HCT116 (cell line): ENCODE results near the gene WSCD2. TPM values are rescaled to one million over a fixed set of nuclear protein-coding genes. Genes with fewer than 3 reads are reported as not detected.

Experiments used
- ATAC-seq: fragments of 200-7000 bp; cut with Tn5 transposase; 2 replicates; pipeline ENCODE4 v1.9.1; 2020; ENCODE audit warnings: mild to moderate bottlenecking, moderate library complexity
- BruUV-seq: library from RNA; stranded (reverse); fragments of 400-500 nt; replicated peaks from 2 replicates; lab custom pipeline; 2021; lab: Mats Ljungman, UMichigan
- CTCF ChIA-PET: fragments of 300-600 bp; sonication (Branson Sonifier 250); formaldehyde crosslinking; loops from one replicate; lab custom pipeline; 2021; ENCODE audit warnings: antibody characterized with exemption; lab: Charles Lee
- POLR2A ChIA-PET: fragments of 300-600, 350-600 bp; sonication (Branson Sonifier 250); formaldehyde crosslinking; loops from one replicate; lab custom pipeline; 2021; ENCODE audit warnings: antibody characterized with exemption; lab: Charles Lee
- RAD21 ChIA-PET, 2 experiments: fragments of 300-600 bp; sonication (Branson Sonifier 250); formaldehyde crosslinking; loops; one replicate each; lab custom pipeline; 2023; ENCODE audit warnings: low total read pairs in 2 of 2; ENCODE audit not compliant: uncharacterized antibody in 2 of 2, unreplicated experiment in 2 of 2, low non-redundant PET in 1 of 2; lab: Charles Lee
- DNase-seq: peaks from one replicate; pipeline ENCODE4 v3.0.0-alpha.2; 2010; ENCODE audit warnings: low read depth, low spot score
- H2AFZ ChIP-seq: fragments of 200-600 bp; shearing (Covaris generic), sonication (generic); 2 replicates; pipeline ENCODE4 v1.6.1; 2017; ENCODE audit warnings: low read depth, mixed run types, mixed read lengths, antibody characterized with exemption, low read length; ENCODE audit not compliant: poor library complexity, severe bottlenecking
- H3K27ac ChIP-seq: 2 replicates; pipeline ENCODE4 v1.5.1; 2012; ENCODE audit warnings: low read depth, low read length
- H3K27me3 ChIP-seq: fragments of 200-600 bp; sonication (generic); 2 replicates; pipeline ENCODE4 v1.6.1; 2016; ENCODE audit warnings: mixed run types, low read length, mixed read lengths; ENCODE audit not compliant: insufficient read depth
- H3K36me3 ChIP-seq, 2 experiments: fragments of 200-500 bp in 1 of 2; fragments of 200-600 bp in 1 of 2; sonication (Bioruptor generic) in 1 of 2; sonication (generic) in 1 of 2; 2 replicates each; pipeline versions ENCODE4 v1.5.1 to v1.6.1; 2014 to 2016; ENCODE audit warnings: low read length in 2 of 2, inconsistent platforms in 1 of 2, mixed read lengths in 1 of 2, mixed run types in 1 of 2; ENCODE audit not compliant: insufficient read depth in 2 of 2, control insufficient read depth in 1 of 2
- H3K4me1 ChIP-seq, 2 experiments: fragments of 200-600 bp in 1 of 2; sonication (generic) in 1 of 2; 2 replicates each; pipeline versions ENCODE4 v1.5.1 to v1.6.1; 2012 to 2017; ENCODE audit warnings: low read length in 2 of 2, inconsistent platforms in 1 of 2, mild to moderate bottlenecking in 1 of 2, mixed read lengths in 1 of 2, mixed run types in 1 of 2, moderate library complexity in 1 of 2; ENCODE audit not compliant: insufficient read depth in 2 of 2, control insufficient read depth in 1 of 2
- H3K4me2 ChIP-seq: fragments of 200-600 bp; sonication (generic); 2 replicates; pipeline ENCODE4 v1.6.1; 2017; ENCODE audit warnings: mixed run types, low read length, mixed read lengths
- H3K4me3 ChIP-seq, 2 experiments: fragments of 200-600 bp in 1 of 2; sonication (generic) in 1 of 2; replicated peaks in 1 of 2; 2 replicates each; pipeline ENCODE4 v1.5.1; 2011 to 2016; ENCODE audit warnings: low read length in 2 of 2, control low read depth in 1 of 2, low read depth in 1 of 2, mild to moderate bottlenecking in 1 of 2, mixed read lengths in 1 of 2, mixed run types in 1 of 2
- H3K79me2 ChIP-seq: fragments of 200-600 bp; sonication (generic); 2 replicates; pipeline ENCODE4 v1.6.1; 2017; ENCODE audit warnings: mild to moderate bottlenecking, mixed run types, low read length, moderate library complexity, mixed read lengths; ENCODE audit not compliant: insufficient read depth
- H3K9ac ChIP-seq: fragments of 200-600 bp; sonication (generic); 2 replicates; pipeline ENCODE4 v1.6.1; 2016; ENCODE audit warnings: low read length, mixed read lengths
- H3K9me2 ChIP-seq: fragments of 200-600 bp; sonication (generic), shearing (Covaris generic); 2 replicates; pipeline ENCODE4 v1.6.1; 2017; ENCODE audit warnings: mixed run types, mild to moderate bottlenecking, moderate library complexity; ENCODE audit not compliant: insufficient read depth
- H3K9me3 ChIP-seq, 2 experiments: fragments of 200-500 bp in 1 of 2; fragments of 200-600 bp in 1 of 2; sonication (Bioruptor generic) in 1 of 2; sonication (generic) in 1 of 2; 2 replicates each; pipeline ENCODE4 v1.6.1; 2014 to 2017; ENCODE audit warnings: low read length in 2 of 2, mixed read lengths in 2 of 2, inconsistent platforms in 1 of 2, low read depth in 1 of 2, mild to moderate bottlenecking in 1 of 2, mixed run types in 1 of 2, moderate library complexity in 1 of 2; ENCODE audit not compliant: control insufficient read depth in 1 of 2, insufficient read depth in 1 of 2
- H4K20me1 ChIP-seq: fragments of 200-600 bp; sonication (generic), shearing (Covaris generic); 2 replicates; pipeline ENCODE4 v1.6.1; 2017; ENCODE audit warnings: mixed run types, mild to moderate bottlenecking, moderate library complexity; ENCODE audit not compliant: insufficient read depth
- ATF3 ChIP-seq: IDR thresholded peaks from 2 replicates; pipeline ENCODE4 v1.6.1; 2012
- CBX3 ChIP-seq: IDR thresholded peaks from 2 replicates; pipeline ENCODE4 v1.6.1; 2012; ENCODE audit warnings: low read depth
- EGR1 ChIP-seq: IDR thresholded peaks from 2 replicates; pipeline ENCODE4 v1.6.1; 2012; ENCODE audit warnings: low read depth
- RAD21 ChIP-seq: IDR thresholded peaks from 2 replicates; pipeline ENCODE4 v1.6.1; 2012; ENCODE audit warnings: low read depth, mild to moderate bottlenecking
- REST ChIP-seq: IDR thresholded peaks from 2 replicates; pipeline ENCODE4 v1.6.1; 2012; ENCODE audit warnings: low read depth
- SIN3A ChIP-seq: IDR thresholded peaks from 2 replicates; pipeline ENCODE4 v1.6.1; 2012; ENCODE audit warnings: low read depth
- SRF ChIP-seq: IDR thresholded peaks from 2 replicates; pipeline ENCODE4 v1.6.1; 2012; ENCODE audit warnings: low read depth
- ZNF274 ChIP-seq: fragments of 200-500 bp; sonication (Bioruptor generic); IDR thresholded peaks from 2 replicates; pipeline ENCODE4 v1.6.1; 2014; ENCODE audit warnings: mild to moderate bottlenecking, low read depth, low read length, inconsistent platforms
- intact Hi-C: fragments of 100-400 bp; cut with micrococcal nuclease; formaldehyde crosslinking; loops from 2 replicates; pipeline ENCODE4 v1.10.0; 2022
- total RNA-seq: library from RNA; stranded (reverse); gene quantifications from one replicate; pipeline ENCODE4 v1.2.1, GENCODE V29; 2021; ENCODE audit not compliant: unreplicated experiment

The WSCD2 gene
- total RNA-seq, 1 experiment from 2014 or later = 0.05 TPM

- no TSS peak for BruUV-seq
- ChIA-PET POLR2A (no interaction called here), CTCF (no interaction called here), RAD21 (no interaction called here)
- no peaks in the 10 kb centered on the region for H4K20me1 ChIP-seq
- no peak overlapping the region for H3K27ac ChIP-seq
- peaks cover 45% of the 10 kb centered on the region for H3K27me3 ChIP-seq
- no peak overlapping the region for H3K9ac ChIP-seq
- DNase-seq = no peak
- H3K79me2 ChIP-seq = no peaks in the 10 kb centered on the region
- H3K36me3 ChIP-seq = no peaks in the 10 kb centered on the region
- H3K4me3 ChIP-seq = no peak overlapping the region
- intact Hi-C loops = no loop called here
- TF ChIP-seq RAD21 (no peak), SRF (no peak), EGR1 (no peak), SIN3A (no peak), CBX3 (no peak), ZNF274 (no peak), REST (no peak), ATF3 (no peak)
- H3K4me1 ChIP-seq = no peaks in the 10 kb centered on the region
- ATAC-seq = no peak
- H2AFZ ChIP-seq = no peak overlapping the region
- H3K4me2 ChIP-seq = no peak overlapping the region
- no peaks in the 10 kb centered on the region for H3K9me3 ChIP-seq
- no peaks in the 10 kb centered on the region for H3K9me2 ChIP-seq
Observed at GRCh38 chr12:108238474-108238873, 109.4 kb downstream of the WSCD2 start.
